ENCODE results near the gene OTUD5. TPM values are rescaled to one million over a fixed set of nuclear protein-coding genes. Genes with fewer than 3 reads are reported as not detected.

The OTUD5 gene
- total and polyA plus RNA-seq, 2 donors from 2014 or later, result 40.2 to 56.2 TPM

- H3K4me1 ChIP-seq (ENCODE audit: control insufficient read depth in 2 of 3, insufficient read depth in 2 of 3, low read depth in 1 of 3, low read length in 3 of 3), result peaks cover 0 to 6% (median 0%) of the 10 kb centered on the region in 3 donors
- H3K36me3 ChIP-seq (ENCODE audit: control insufficient read depth in 2 of 3, insufficient read depth in 3 of 3, low read length in 3 of 3), result peaks cover 3 to 5% (median 4%) of the 10 kb centered on the region in 3 donors
- peak overlapping the region; percentile 77 to 81 (median 80) for H3K9ac ChIP-seq (ENCODE audit: low read length in 3 of 3)
- H3K4me3 ChIP-seq (ENCODE audit: low read length in 3 of 3), result peak overlapping the region; percentile 91 to 97 (median 92)
- TF ChIP-seq CTCF (IDR thresholded peaks at IDR 0.05; ENCODE audit: borderline replicate concordance, extremely low read depth, insufficient read depth), result no peak
- no peaks in the 10 kb centered on the region for H3K27me3 ChIP-seq (ENCODE audit: control insufficient read depth, insufficient read depth, low read length)
- intact Hi-C loops (cut with DNase I), result no loop called here
- peak overlapping the region; percentile 57 to 90 for H3K27ac ChIP-seq (ENCODE audit: low read depth in 2 of 2, low read length in 2 of 2)
- DNase-seq (peak in 4 of 5 donors; percentile 17 to 58 (median 40)), FAIRE-seq (no peak)
- H3K9me3 ChIP-seq (ENCODE audit: control insufficient read depth in 2 of 3, insufficient read depth in 1 of 3, low read length in 3 of 3), result no peaks in the 10 kb centered on the region
Measured at GRCh38 chrX:49001521-49002090, 44.2 kb upstream of the OTUD5 start.

DNA sequence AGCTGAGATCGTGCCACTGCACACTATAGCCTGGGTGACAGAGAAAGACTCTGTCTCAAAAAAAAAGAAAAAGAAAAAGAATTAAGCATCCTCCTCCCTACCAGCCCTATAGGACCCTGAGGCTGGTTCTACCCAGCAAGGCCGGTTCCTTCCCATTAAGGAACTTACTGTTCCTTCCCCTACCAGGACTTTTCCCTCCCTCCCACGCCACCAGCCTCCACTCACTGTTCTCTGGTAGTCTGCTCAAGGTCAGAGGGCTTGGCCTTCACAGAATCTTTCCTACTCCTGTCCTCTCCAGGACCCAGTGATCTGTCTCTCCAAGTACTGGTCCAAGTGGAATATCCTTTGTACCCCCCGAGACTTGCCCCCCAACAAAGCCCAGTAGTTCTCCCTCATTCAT, 43.2 kb upstream of the OTUD5 start:
- FAIRE-seq (no peak), DNase-seq (no peak)
- Histone ChIP-seq H3K4me3 (ENCODE audit: low read length in 3 of 3) (no peak overlapping the region), H3K9ac (ENCODE audit: low read length in 3 of 3) (no peak overlapping the region), H3K27me3 (ENCODE audit: control insufficient read depth, insufficient read depth, low read length) (no peaks in the 10 kb centered on the region), H3K27ac (ENCODE audit: low read depth in 2 of 2, low read length in 2 of 2) (no peak overlapping the region), H3K4me1 (ENCODE audit: control insufficient read depth in 2 of 3, insufficient read depth in 2 of 3, low read depth in 1 of 3, low read length in 3 of 3) (peaks cover 0 to 6% (median 0%) of the 10 kb centered on the region in 3 donors), H3K36me3 (ENCODE audit: control insufficient read depth in 2 of 3, insufficient read depth in 3 of 3, low read length in 3 of 3) (peaks cover 3 to 5% (median 4%) of the 10 kb centered on the region in 3 donors), H3K9me3 (ENCODE audit: control insufficient read depth in 2 of 3, insufficient read depth in 1 of 3, low read length in 3 of 3) (no peaks in the 10 kb centered on the region)
- no peak for TF ChIP-seq CTCF (IDR thresholded peaks at IDR 0.05; ENCODE audit: borderline replicate concordance, extremely low read depth, insufficient read depth)
- intact Hi-C loops (cut with DNase I), result no loop called here

DNA sequence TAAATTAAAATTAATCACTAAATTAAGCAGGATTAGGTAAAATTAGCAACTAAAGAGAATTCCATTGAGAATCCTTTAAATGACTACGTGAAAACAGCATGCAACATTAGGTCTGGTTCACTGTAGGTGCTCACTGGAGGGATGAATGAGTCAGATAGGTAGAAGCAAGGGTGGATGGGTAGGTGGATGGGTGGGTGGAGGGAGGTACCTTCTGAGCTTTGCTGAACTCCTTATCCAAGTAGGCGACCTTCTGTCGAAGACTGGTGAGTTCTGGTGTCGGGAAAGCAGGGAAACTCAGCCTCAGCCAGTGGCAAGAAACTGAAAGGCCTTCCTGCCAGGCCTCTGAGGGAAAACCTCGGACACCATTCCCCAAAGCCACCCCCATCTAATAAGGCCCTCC, 41.6 kb upstream of the OTUD5 start:
- Histone ChIP-seq H3K27ac (ENCODE audit: low read depth in 2 of 2, low read length in 2 of 2) (no peak overlapping the region), H3K9me3 (ENCODE audit: control insufficient read depth in 2 of 3, insufficient read depth in 1 of 3, low read length in 3 of 3) (no peaks in the 10 kb centered on the region), H3K4me1 (ENCODE audit: control insufficient read depth in 2 of 3, insufficient read depth in 2 of 3, low read depth in 1 of 3, low read length in 3 of 3) (peaks cover 0 to 6% (median 0%) of the 10 kb centered on the region in 3 donors), H3K36me3 (ENCODE audit: control insufficient read depth in 2 of 3, insufficient read depth in 3 of 3, low read length in 3 of 3) (peaks cover 4 to 11% (median 5%) of the 10 kb centered on the region in 3 donors), H3K9ac (ENCODE audit: low read length in 3 of 3) (no peak overlapping the region), H3K4me3 (ENCODE audit: low read length in 3 of 3) (no peak overlapping the region), H3K27me3 (ENCODE audit: control insufficient read depth, insufficient read depth, low read length) (no peaks in the 10 kb centered on the region)
- FAIRE-seq (no peak), DNase-seq (no peak)
- intact Hi-C loops (cut with DNase I), result no loop called here
- TF ChIP-seq CTCF (IDR thresholded peaks at IDR 0.05; ENCODE audit: borderline replicate concordance, extremely low read depth, insufficient read depth), result no peak
